Head of caudate nucleus (tissue), 42 donors: Measurements from ENCODE around the gene GTSF1L.

Source experiments
- DNase-seq, 42 donors: peaks; one replicate each; pipeline versions ENCODE4 v3.0.0 to v3.0.0-alpha.2; 2020 to 2021; ENCODE audit warnings: mixed read lengths in 7 of 42
- intact Hi-C: fragments of 100-400 bp; cut with DNase I; formaldehyde crosslinking; loops from one replicate; pipeline ENCODE4 v1.15.0; 2022

GTSF1L gene

DNA sequence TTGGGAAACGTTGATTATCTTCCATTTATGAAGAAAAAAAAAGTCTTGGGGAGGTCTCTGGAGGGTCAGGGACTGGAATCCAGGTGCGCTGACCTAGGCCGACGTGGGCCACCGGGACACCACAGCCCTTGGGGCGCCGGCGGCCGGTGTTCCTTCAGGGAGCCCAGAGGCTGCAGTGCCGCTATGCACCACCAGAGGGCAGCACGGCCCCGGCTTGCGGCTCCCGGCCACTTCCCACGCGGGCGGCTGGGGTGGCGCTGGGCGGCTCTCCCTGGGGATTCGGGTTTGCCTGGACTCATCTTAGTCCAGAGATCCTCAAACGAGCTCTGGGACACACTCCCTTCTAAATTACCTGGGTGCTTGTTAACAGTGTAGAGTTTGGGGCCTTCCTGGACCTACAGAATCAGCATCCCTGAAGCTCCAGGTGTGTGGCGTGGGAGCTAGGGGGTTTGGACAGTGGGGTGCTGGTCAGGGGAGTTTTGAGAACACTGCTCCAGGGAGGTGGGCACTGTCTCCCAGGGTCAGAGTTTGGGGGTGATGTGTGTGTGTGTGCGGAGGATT is 23.0 kb upstream of the GTSF1L start:
- DNase-seq, result peak; percentile 45 to 93 (median 82)

DNA sequence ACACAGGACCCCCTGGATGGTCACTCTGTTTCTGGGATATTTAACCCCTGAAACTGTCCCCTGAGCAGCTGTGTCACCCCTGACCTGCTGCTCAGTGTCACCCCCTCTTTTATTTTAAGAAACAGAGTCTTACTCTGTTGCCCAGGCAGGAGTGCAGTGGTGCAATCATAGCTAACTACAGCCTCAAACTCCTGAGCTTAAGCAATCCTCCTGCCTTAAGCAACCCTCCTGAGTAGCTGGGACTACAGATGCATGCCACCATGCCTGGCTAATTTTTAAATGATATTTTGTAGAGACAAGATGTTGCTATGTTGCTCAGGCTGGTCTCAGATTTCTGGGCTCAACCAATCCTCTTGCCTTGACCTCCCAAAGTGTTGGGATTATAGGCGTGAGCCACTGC is 21.5 kb upstream of the GTSF1L start:
- intact Hi-C loops, result no loop called here
- no peak for DNase-seq

More for the DNA sequence above, 23.0 kb upstream of the GTSF1L start:
- intact Hi-C loops, result loop anchor here (5.0 kb wide), 1 partner anchor 332 kb away; no protein-coding TSS in a partner anchor

DNA sequence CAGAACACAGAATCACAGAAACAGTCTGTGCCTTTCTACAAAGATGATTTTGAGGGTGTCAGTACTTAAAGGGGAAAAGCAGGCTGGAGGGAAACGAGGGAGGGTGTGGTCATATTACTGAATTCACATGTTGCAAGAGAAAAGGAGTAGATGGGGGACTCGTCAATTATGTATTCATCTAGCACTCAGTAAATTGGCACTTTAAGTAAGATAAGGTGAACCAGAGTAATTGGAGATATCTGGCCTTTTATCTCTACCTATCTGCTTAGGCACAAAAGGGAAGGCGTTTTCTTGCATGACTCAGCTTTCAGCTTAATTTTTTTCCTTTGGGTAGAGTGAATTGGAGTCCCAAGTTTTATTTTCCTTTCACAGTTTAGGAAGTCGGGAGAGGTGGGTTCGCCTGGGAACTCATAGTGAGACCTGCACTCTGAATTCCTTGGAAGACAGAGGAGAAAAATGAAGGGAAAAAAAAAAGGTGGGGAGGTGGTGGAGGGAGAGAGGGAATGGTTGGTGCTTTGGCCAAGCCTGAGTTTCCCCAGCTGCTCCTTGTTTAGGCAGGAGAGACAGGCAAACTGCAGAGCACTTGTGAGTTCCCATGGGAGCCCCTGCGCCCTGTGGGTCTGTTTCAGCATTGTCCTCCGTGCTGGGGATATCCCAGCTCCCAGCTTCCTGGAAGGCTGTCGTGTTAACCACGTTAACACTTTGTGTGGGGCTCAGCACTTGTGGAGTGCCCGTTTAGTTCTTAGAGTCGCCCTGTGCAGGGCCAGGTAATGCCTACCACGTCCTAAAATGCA is 19.7 kb upstream of the GTSF1L start:
- no peak for DNase-seq
- intact Hi-C loops, result no loop called here

DNA sequence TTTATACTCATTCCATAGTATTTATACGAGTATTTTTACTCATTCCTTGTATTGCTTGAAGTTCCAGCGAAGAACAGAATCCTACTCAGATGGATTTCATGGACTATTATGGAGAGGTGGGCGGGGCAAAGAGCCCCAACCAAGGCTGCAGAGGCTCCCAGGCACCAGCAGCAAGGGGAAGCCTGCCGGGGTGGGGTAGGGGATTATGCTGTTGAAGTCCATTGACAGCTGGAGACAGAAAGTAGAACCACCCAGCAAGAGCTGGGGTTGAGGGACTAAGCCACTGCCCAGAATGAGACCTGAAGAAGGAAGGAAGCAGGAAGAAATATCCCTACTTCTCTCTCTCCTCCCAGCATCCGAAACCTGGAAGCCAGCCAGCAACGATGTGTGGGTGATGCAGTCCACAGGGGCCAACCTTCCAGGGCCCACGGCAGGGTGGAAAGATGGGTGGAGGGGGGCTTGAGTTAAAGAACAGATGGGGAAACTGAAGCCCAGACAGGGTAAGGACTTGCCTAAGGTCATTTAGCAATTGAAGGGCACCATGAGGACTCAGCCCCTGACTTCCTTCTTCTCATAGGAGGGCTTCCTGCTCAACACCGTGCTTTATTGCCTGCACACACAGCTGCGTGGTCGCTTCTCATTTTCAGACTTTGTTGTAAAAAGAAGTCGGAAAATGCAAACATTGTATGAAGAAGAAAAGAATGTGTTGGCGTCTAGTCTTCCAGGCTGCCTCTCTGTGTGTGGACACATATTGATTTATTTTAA is 18.3 kb upstream of the GTSF1L start:
- intact Hi-C loops, result no loop called here

DNA sequence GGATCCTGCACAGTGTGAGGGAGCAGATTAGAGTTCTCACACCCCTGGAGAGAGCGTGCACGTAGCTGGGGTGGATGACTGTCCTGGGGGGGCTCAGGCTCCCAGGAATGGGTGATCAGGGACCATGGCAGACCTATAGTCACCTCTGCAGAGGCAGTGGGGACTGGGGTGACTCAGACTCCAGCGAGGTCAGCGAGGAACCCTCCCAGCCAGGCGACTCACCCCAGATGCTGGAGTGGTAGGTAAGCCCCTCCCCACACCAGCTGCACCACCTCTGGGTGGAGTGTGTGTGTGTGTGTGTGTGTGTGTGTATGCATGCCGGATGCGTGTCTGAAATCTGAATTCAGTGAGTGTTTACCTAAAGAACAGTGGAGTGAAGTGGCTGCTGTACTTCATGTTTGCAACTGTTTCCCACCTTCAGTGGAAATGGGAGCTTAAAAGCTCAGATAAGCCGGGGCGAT is 17.4 kb upstream of the GTSF1L start:
- intact Hi-C loops, result no loop called here
- no peak for DNase-seq

More for the DNA sequence above, 18.3 kb upstream of the GTSF1L start:
- no peak for DNase-seq

DNA sequence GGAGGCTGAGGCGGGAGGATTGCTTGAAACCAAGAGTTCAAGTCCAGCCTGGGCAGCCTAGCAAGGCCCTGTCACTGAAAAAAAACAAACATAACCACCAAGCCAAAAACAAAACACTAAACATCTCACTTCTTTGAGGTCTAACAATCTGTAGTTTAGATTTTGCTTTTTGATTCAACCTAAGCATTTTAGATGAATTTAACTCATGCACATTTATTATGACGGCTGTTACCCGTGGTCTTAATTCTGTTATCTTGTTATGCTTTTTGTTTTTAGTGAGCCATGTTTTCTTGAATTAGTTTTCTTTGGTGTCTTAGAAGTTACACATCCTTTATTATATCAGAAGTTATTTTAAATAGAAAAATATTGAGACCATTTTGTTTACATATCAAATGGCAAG is 13.8 kb upstream of the GTSF1L start:
- intact Hi-C loops, result no loop called here
- DNase-seq, result no peak

DNA sequence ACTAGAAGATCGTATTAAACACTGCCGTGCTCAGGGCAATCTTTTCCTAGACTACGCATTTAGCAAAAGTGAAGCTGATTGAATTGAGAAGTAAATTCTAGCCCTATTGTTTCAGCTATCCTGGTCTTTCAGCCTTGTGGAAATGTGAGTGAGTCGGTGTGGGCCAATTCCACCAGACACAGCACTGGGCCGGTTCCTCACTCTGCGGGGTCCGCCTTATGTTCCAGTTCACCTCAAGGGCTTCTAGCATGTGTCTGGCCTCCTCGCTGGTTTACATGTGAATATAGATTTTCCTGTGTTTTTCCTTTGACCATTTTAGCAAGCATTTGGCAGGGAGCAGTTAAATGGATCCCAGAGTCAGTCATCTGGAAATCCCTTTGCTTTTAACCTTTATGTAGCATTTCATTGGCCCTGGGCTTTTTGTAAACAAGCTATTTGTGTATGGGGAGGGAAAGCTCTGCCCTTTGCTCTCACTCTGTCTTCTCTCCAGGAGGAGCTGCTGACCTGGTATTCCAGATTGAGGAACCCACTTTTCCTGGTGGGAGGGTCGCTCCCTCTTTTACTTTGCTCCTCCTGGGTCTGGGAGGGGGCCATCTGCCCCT is 12.4 kb upstream of the GTSF1L start:
- intact Hi-C loops, result no loop called here
- no peak for DNase-seq

DNA sequence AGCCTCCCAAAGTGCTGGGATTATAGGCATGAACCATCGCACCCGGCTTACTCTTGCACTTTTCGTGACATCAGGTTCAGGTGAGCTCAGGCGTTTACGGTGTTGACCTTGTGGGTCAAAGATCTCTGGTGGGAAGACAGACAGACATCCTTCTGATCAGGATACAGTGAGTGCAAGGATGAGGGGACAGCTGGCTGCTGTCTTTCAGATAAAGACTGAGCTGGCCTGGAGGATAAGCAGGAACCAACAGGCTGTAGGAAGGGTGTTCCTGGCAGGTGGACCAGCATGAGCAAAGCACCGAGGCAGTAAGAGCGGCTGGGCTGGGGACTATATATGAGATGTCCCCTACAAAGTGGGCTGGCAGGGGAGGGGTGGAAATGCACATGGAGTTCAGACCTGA is 11.1 kb upstream of the GTSF1L start:
- intact Hi-C loops, result no loop called here
- DNase-seq, result no peak

DNA sequence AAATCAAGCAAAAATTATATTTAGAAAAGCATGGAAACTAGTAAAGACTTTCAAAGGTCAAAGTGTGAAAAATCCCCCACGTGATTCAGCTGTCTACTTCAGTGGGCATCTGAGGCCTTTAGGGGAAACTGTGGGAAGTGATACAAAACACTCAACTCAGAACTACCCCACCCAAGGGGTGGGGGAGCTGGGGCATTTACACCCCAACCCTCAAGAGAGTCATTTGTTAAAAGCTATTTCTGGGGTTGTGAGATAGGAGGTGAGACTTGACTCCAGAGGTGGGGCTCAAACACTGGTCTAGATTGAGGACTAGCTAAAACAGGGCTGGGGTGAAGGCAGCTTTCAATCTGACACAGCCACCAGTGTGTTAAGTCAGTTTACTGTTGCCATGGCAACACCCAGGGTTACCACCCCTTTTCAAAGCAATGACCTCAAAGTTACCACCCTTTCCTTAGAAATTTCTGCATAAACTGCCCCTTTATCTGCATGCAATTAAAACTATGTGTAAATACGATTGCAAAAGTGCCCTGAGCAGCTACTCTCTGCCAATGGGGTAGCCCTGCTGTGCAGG is 9.9 kb upstream of the GTSF1L start:
- DNase-seq, result no peak
- intact Hi-C loops, result no loop called here

DNA sequence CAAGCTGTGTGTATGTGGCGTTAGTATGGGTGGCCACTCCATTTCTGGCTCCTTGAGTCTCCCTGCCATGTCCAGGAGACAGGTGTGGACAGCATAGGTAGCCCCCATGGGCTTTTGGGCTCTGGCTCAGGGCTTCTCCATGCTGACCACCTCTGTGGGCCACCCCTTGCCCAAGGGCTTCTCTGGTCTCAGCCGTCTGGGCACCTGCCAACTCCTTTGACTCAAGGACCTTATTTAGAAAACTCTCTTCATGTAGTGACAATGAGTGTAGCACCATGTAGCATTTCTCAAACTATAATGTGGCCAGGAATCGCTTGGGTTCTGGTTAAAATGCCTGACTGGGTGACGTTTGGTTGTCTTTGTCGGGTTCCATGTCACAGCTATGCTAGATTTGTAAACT is 5.1 kb upstream of the GTSF1L start:
- intact Hi-C loops, result no loop called here
- DNase-seq, result no peak

DNA sequence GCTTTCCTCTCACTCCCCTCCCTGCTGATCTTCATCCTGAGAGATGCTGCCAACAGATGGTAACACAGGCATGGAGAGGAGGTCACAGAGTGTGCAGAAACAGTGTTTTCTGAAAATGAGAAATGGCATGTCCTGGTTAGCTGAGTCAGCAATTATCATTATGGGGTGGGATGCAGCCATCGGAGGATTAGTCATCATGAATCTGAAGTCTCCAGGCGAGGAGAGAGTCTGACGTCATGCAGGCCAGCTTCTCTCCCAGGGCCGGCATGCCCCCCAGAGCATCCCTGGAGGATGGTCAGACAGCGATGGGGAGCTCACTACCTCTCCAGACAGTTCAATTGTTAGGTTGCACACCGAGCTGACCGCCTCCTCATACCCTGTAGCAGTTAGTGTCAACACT is 4.7 kb upstream of the GTSF1L start:
- intact Hi-C loops, result no loop called here
- no peak for DNase-seq

DNA sequence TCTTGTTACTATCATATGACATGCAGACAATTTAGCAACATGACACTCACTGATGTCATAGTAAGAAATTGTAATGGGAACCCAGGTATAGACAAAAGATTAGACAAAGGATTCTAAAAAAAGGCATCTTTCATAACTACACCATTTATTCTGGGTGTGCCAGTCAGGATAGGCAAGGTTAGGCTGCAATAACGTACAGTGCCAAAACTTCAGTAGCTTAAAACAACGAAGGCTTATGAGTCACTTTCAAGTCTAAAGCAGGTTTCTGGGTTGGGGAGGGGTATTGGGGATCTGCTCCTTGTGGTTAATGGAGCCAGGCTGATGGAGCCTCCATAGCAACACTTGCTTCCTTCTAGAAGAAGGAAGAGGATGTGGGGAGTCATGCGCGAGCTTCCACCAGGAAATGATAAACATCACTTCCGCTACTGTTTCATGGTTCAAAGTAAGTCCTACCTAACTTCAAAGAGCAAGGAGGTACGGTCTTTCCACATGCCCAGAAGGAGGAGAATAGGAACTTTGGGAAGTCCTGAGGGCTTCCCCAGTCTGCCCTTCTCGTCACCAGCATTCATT is 2.0 kb upstream of the GTSF1L start:
- DNase-seq, result no peak
- intact Hi-C loops, result no loop called here

DNA sequence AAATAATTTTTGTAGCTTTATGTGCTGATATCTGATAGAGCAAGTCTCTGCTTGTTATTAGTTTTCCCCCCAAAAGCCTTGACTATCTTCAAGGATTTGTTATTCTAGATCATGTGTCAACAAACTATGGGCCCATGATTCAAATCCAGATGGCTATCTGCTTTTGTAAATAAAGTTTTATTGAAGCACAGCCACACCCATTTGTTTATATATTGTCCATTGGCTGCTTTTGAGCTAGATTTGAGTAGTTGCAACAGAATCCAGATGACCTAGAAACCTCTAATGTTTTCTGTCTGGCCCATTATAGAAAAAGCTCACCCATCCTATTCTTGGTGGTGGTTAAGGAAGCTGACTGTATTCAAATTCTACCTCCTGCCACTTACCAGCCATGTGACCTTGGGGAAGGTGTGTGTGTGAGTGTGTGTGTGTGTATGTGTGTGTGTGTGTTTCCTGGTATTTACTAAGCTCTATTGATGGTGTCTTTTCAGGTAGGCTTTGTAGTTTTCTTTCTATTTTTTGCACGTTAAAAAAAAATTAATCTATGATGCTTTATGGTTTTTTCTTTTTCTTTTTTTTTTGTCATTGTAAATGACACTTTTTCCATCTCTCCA is 1.3 kb upstream of the GTSF1L start:
- intact Hi-C loops, result no loop called here
- DNase-seq, result no peak

DNA sequence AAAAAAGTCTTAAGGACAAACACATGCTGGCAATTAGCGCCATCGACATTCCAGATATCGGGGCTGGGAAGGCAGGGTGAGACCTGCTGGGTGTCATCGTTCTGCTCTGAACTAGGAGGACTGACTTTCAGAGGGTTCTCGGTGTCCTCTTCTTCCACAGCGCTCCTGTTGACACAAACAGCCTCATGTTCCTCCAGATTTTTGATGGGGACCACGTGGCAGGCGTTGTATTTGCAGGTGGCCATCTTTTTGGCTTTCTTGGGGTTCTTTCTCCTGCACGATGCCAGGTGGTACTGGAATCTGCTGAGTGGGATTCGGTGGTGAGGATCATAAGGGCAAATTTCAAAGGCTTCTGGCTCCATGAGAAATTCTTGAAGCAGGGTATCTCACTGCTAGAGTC is 469 bp downstream of the GTSF1L start:
- no peak for DNase-seq
- intact Hi-C loops, result no loop called here

DNA sequence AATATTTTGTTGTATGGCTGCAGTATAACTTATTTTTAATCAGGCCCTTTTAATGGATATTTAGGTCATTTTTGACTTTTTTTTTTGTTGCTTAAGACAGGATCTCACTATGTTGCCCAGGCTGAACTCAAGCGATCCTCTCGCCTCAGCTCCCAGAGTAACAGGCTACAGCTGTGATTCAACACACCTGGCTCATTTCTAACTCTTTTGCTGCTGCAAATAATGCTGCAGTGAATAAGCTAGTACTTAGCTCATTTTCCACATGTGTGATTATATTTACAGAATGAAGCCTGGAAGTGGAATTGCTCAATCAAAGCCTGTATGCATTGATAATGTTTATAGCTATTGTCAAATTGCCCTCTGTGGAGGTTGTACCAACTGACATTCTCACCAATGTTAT is 1.1 kb downstream of the GTSF1L start:
- intact Hi-C loops, result no loop called here
- no peak for DNase-seq

DNA sequence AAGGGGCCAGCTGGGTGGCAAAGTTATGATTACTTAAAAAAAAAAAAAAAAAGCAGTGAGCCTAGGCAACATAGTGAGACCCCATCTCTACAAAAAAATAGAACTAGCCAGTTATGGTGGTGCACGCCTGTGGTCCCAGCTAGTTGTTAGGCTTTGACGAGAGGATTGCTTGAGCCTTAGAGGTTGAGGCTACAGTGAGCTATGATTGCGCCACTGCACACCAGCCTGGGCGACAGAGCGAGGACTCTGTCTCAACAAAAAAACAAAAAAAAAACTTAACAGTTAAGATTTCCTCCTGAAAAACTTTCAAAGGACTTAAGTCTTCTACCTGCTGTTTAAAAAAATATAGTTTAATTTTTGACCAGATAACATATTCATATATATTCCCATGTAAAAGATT is 2.4 kb downstream of the GTSF1L start:
- intact Hi-C loops, result no loop called here
- DNase-seq, result no peak

DNA sequence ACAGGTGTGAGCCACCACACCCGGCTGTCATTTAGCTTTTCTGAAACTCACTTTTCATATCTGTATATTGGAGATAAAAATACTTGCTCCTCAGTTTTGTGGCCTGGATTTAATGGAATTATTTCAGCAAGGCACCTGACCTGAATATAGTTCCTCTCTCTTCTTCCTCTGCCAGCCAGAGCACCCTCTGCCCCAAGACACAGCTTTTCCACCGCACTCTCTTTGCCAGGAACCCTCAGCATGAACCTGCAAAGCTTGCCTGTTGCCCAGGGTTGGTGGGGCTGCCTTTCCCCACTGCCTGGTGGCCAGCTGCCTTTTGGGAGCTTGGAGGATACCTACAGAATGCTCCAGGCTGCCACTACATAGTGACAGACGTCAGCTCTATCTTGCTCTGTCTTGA is 3.1 kb downstream of the GTSF1L start:
- intact Hi-C loops, result no loop called here

DNA sequence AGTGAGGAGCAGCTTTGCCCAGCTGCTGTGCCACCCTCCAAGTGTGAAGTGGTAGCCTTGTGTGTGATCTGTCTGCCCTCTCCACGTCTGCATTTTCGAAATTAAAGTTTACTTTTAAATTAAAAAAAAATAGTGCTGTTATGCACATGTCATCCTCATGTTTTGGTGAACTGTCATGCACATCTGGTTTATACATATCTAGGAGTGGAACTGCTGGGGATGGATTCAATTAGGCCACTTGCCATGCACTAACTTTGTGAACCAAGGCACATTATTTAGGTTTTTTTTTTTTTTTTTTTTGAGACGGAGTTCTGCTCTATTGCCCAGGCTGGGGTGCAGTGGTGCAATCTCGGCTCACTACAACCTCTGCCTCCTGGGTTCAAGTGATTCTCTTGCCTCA is 3.6 kb downstream of the GTSF1L start:
- no peak for DNase-seq
- intact Hi-C loops, result no loop called here

More for the DNA sequence above, 3.1 kb downstream of the GTSF1L start:
- DNase-seq, result no peak

DNA sequence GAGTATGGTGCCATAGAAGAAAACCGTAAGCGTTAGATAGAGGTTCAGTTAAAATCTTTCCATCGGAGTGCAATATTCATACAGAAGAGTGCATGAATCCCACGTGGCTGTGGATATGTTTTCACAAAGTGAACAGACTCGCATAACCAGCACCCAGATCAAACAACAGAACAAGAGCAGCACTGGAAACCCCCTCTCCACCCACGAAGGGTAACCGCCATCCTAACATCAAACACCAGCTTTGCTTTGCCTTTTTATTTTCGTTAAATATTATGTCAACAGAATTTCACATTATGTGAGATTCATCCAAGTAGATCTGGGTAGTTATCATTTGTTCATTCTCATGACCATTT is 4.7 kb downstream of the GTSF1L start:
- no peak for DNase-seq
- intact Hi-C loops, result no loop called here
